SKM-1 treated with dmso at 0.1 percent for 144 hours (cell line): ENCODE data around the gene MVD.
"Not testable (repeated sequence)": the region's sequence is repeated elsewhere in the genome, so short reads cannot be mapped to it uniquely, and the experiment has no call there.

ENCODE experiments used
- DNase-seq: peaks from one replicate; lab custom pipeline; 2025; ENCODE audit not compliant: unreplicated experiment; lab: John Stamatoyannopoulos, UW

Gene MVD

GRCh38 chr16:88685156-88686061 lies 22.5 kb upstream of the MVD start:
- DNase-seq, result peak; percentile 50

GRCh38 chr16:88684569-88685155 lies 21.8 kb upstream of the MVD start:
- no peak for DNase-seq

GRCh38 chr16:88681709-88682451 lies 19.0 kb upstream of the MVD start:
- peak; percentile 94 for DNase-seq

- DNase-seq, result no peak
Observed at GRCh38 chr16:88681084-88681680, 18.3 kb upstream of the MVD start.

- no peak for DNase-seq
Observed at GRCh38 chr16:88680554-88681083, 17.7 kb upstream of the MVD start.

- DNase-seq, result no peak
Observed at GRCh38 chr16:88678224-88678979, 15.5 kb upstream of the MVD start.

- DNase-seq, result no peak
Observed at GRCh38 chr16:88677721-88678120, 14.8 kb upstream of the MVD start.

- no peak for DNase-seq
Observed at GRCh38 chr16:88676502-88677242, 13.8 kb upstream of the MVD start.

- no peak for DNase-seq
Observed at GRCh38 chr16:88673716-88674379, 11.0 kb upstream of the MVD start.

GRCh38 chr16:88672776-88673175 lies 9.9 kb upstream of the MVD start:
- DNase-seq, result no peak

- DNase-seq, result no peak
Observed at GRCh38 chr16:88671806-88672205, 8.9 kb upstream of the MVD start.

GRCh38 chr16:88669980-88670379 lies 7.1 kb upstream of the MVD start:
- DNase-seq, result no peak

GRCh38 chr16:88669493-88669892 lies 6.6 kb upstream of the MVD start:
- DNase-seq, result not testable (repeated sequence)

- DNase-seq, result no peak
Observed at GRCh38 chr16:88667461-88667860, 4.6 kb upstream of the MVD start.

- no peak for DNase-seq
Observed at GRCh38 chr16:88665570-88665969, 2.7 kb upstream of the MVD start.

- no peak for DNase-seq
Observed at GRCh38 chr16:88665148-88665547, 2.3 kb upstream of the MVD start.

- no peak for DNase-seq
Observed at GRCh38 chr16:88662222-88662842, 559 bp downstream of the MVD start.

- no peak for DNase-seq
Observed at GRCh38 chr16:88661468-88661867, 1.4 kb downstream of the MVD start.

GRCh38 chr16:88659160-88659559 lies 3.7 kb downstream of the MVD start:
- DNase-seq, result no peak
